ENCODE measurements around the gene NAGS.

DNA sequence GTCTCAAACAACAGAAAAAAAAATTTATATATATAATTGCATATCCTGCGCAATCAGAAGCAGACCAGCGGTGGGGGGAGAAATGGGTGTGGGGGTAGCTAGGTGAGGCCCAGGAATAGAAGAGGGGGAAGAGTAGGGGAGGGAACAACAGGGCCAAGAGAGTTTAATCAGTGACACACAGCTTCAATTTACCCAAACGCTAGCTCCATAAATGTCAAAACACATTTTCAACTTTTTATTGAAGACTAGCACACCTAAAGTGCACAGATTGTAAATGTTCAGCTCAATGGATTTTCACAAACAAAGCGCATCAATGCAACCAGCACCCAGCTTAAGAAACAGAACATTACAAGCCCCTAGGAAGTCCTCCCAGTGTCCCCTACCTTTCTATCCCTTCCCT, 24.8 kb upstream of the NAGS start:
- no peak for TF ChIP-seq EZH2 (IDR thresholded peaks at IDR 0.05; ENCODE audit: low read length, missing control alignments)
- TF ChIP-seq, protein P1, sequence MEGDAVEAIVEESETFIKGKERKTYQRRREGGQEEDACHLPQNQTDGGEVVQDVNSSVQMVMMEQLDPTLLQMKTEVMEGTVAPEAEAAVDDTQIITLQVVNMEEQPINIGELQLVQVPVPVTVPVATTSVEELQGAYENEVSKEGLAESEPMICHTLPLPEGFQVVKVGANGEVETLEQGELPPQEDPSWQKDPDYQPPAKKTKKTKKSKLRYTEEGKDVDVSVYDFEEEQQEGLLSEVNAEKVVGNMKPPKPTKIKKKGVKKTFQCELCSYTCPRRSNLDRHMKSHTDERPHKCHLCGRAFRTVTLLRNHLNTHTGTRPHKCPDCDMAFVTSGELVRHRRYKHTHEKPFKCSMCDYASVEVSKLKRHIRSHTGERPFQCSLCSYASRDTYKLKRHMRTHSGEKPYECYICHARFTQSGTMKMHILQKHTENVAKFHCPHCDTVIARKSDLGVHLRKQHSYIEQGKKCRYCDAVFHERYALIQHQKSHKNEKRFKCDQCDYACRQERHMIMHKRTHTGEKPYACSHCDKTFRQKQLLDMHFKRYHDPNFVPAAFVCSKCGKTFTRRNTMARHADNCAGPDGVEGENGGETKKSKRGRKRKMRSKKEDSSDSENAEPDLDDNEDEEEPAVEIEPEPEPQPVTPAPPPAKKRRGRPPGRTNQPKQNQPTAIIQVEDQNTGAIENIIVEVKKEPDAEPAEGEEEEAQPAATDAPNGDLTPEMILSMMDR (conservative IDR thresholded peaks at IDR 0.05 in 1 of 2, IDR thresholded peaks at IDR 0.05 in 1 of 2; ENCODE audit: low read depth in 1 of 2, low read length in 2 of 2): no peak
